ENCODE data around the gene MOGAT3.
A peak's percentile ranks its signal among the peaks of the same experiment; 100 is the strongest.

Gene MOGAT3

GRCh38 chr7:101200862-101201599 is at the start of gene MOGAT3:
Gene MOGAT3 (minus strand): TSS chr7:101201036. CDS start chr7:101200854, 182 bp downstream.
- DNase-seq, result no peak

GRCh38 chr7:101250324-101250723 is 49.5 kb upstream of the MOGAT3 start:
- no peak for DNase-seq

- DNase-seq, result no peak
Measured at GRCh38 chr7:101248276-101248675, 47.4 kb upstream of the MOGAT3 start.

- DNase-seq, result no peak
Measured at GRCh38 chr7:101245147-101245668, 44.4 kb upstream of the MOGAT3 start.

- DNase-seq, result peak; percentile 90
Measured at GRCh38 chr7:101244375-101245146, 43.7 kb upstream of the MOGAT3 start, which contains the start of gene FIS1. Gene FIS1 (minus strand): TSS chr7:101245081. CDS start chr7:101245004, 77 bp downstream.

- DNase-seq, result no peak
Measured at GRCh38 chr7:101243646-101244374, 43.0 kb upstream of the MOGAT3 start.

- DNase-seq, result no peak
Measured at GRCh38 chr7:101241443-101242349, 40.9 kb upstream of the MOGAT3 start.

- DNase-seq, result no peak
Measured at GRCh38 chr7:101241015-101241363, 40.2 kb upstream of the MOGAT3 start.

GRCh38 chr7:101240226-101241014 is 39.6 kb upstream of the MOGAT3 start:
- no peak for DNase-seq

- DNase-seq, result no peak
Measured at GRCh38 chr7:101239951-101240220, 39.0 kb upstream of the MOGAT3 start.

GRCh38 chr7:101239191-101239950 is 38.5 kb upstream of the MOGAT3 start:
- no peak for DNase-seq

- DNase-seq, result no peak
Measured at GRCh38 chr7:101238226-101239182, 37.7 kb upstream of the MOGAT3 start.

- no peak for DNase-seq
Measured at GRCh38 chr7:101237206-101238067, 36.6 kb upstream of the MOGAT3 start, which contains the start of gene CLDN15. Gene CLDN15 (minus strand): TSS chr7:101237802. CDS start chr7:101237581, 221 bp downstream.

GRCh38 chr7:101236292-101236835 is 35.5 kb upstream of the MOGAT3 start:
- DNase-seq, result no peak

GRCh38 chr7:101235522-101235921 is 34.7 kb upstream of the MOGAT3 start:
- DNase-seq, result no peak

- no peak for DNase-seq
Measured at GRCh38 chr7:101235050-101235449, 34.2 kb upstream of the MOGAT3 start.

GRCh38 chr7:101234636-101235035 is 33.8 kb upstream of the MOGAT3 start:
- no peak for DNase-seq

- DNase-seq, result no peak
Measured at GRCh38 chr7:101233907-101234547, 33.2 kb upstream of the MOGAT3 start.

All from NCI-H2029 treated with DMSO at 0.1 percent for 48 hours (cell line).